ENCODE measurements around the gene HOXB13. TPM values are rescaled to one million over a fixed set of nuclear protein-coding genes. Genes with fewer than 3 reads are reported as not detected.

The HOXB13 gene
- polyA plus RNA-seq, 1 of the 3 experiments (the other 2 are of a cell fraction) = not detected

DNA sequence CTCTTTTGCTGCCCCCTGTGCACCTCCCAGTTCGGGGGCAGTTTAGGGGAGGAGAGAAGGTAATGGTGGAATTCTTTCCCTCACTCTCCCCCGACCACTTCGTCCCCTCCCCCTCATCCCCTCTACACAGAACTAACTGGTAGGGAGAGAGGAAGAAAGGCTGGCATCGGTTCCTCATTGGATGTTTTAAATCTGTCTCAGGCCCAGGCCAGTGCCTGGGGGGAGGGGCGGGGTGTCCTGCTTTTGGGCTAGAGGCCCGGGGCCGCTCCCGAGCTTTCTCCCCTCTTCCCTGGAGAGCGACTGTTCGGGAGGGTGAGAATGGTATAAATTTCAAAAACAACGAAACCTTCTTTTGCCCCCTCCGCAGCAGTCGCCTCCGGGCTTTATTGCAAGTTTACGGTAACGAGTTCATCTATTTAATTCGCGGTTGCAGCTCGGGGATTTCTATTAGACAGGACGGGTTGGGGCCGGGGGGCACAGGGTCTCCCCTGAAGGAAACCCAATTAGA is 5.6 kb downstream of the HOXB13 start, which contains the start of gene PRAC2:
Gene PRAC2 (plus strand): TSS at position 271 of the 508 bp plus-strand sequence. CDS start 1,226 bp downstream, outside the sequence.
- Histone ChIP-seq H3K9me2 (no peaks in the 10 kb centered on the region), H4K20me1 (ENCODE audit: insufficient read depth) (peaks cover 5% of the 10 kb centered on the region; the same call in 1 of the 2 replicates), H3K36me3 (replicated peaks in 1 of 2; ENCODE audit: control insufficient read depth in 1 of 2, insufficient read depth in 2 of 2, low read length in 1 of 2) (no peaks in the 10 kb centered on the region), H3K4me2 (no peak within 1 kb of the TSS), H3K27ac (ENCODE audit: low read depth in 2 of 2, low read length in 1 of 2) (no peak within 1 kb of the TSS), H3K9ac (no peak within 1 kb of the TSS), H3K27me3 (ENCODE audit: insufficient read depth) (peaks cover 100% of the 10 kb centered on the region), H3K79me2 (ENCODE audit: insufficient read depth) (no peaks in the 10 kb centered on the region), H2AFZ (ENCODE audit: low read depth) (no peak within 1 kb of the TSS), H3K4me1 (ENCODE audit: control insufficient read depth in 1 of 2, insufficient read depth in 2 of 2, low read depth in 1 of 2, low read length in 1 of 2) (no peaks in the 10 kb centered on the region), H3K9me3 (no peaks in the 10 kb centered on the region), H3K4me3 (ENCODE audit: low read depth in 2 of 2, low read length in 1 of 2) (no peak within 1 kb of the TSS), H3F3A (replicated peaks; ENCODE audit: insufficient read depth) (no peaks in the 10 kb centered on the region)
- CTCF ChIA-PET = interaction anchor here (0.7 to 13.9 kb wide), 23 partner anchors 8 to 499 kb away, joined by 3 to 328 read pairs (median 18); partner anchors contain the start of gene TTLL6
- DNase-seq = no peak
- TF ChIP-seq RAD21 (IDR thresholded peaks at IDR 0.05; ENCODE audit: low read length) (no peak), NFIC (IDR thresholded peaks at IDR 0.05; ENCODE audit: borderline replicate concordance) (no peak), GATA2 (CRISPR knock-in tag; IDR thresholded peaks at IDR 0.05) (no peak), TAF1 (IDR thresholded peaks at IDR 0.05; ENCODE audit: borderline replicate concordance, low read depth, low read length) (no peak), POLR2AphosphoS5 (IDR thresholded peaks at IDR 0.05; ENCODE audit: low read depth, low read length) (no peak)
- TF ChIP-seq, protein P1, sequence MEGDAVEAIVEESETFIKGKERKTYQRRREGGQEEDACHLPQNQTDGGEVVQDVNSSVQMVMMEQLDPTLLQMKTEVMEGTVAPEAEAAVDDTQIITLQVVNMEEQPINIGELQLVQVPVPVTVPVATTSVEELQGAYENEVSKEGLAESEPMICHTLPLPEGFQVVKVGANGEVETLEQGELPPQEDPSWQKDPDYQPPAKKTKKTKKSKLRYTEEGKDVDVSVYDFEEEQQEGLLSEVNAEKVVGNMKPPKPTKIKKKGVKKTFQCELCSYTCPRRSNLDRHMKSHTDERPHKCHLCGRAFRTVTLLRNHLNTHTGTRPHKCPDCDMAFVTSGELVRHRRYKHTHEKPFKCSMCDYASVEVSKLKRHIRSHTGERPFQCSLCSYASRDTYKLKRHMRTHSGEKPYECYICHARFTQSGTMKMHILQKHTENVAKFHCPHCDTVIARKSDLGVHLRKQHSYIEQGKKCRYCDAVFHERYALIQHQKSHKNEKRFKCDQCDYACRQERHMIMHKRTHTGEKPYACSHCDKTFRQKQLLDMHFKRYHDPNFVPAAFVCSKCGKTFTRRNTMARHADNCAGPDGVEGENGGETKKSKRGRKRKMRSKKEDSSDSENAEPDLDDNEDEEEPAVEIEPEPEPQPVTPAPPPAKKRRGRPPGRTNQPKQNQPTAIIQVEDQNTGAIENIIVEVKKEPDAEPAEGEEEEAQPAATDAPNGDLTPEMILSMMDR (IDR thresholded peaks at IDR 0.05) = no peak
- POLR2A ChIA-PET = no interaction called here
- WGBS (ENCODE audit: low lambda C conversion rate) = 16% methylated on average over 21 of the region's 21 CpGs

DNA sequence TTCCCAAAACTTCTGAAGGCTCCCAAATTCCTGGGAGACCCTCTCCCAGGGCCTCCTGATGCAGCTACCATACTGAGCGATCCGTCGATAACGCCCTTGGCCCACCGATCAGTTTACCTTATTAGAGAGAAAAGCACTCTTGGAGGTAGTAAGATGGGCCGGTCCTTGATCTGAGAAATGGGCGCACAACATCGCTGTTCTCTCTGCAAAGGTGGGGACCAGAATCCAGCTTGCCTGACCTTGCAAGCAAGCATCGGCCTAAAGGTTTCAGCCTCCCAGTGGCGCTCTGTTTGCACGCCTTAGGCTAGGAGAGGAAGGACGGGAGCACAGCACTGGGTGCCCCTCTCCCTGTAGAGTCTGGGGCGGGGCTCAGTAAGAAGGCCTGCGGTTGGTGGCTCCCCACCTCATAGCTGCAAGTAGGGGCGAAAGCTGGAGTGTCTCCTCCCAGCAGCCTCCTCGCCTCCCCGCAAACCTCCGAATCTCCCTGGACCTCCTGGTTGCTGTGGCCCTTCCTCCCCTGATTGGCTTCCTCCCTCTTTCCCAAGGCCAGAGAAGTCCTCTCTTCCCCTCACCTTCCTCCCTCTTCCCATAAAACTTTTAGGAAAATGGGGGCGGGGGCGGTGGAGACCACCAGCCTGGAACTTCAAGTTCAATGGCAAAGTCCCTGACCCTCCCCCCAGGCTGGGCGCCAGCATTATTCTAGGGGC is 6.2 kb downstream of the HOXB13 start, which contains the start of gene PRAC1:
Gene PRAC1 (minus strand): TSS at position 318 of the 707 bp plus-strand sequence. CDS start 126 bp downstream, at position 192.
- Histone ChIP-seq H3K36me3 (replicated peaks in 1 of 2; ENCODE audit: control insufficient read depth in 1 of 2, insufficient read depth in 2 of 2, low read length in 1 of 2) (no peaks in the 10 kb centered on the region), H3K79me2 (ENCODE audit: insufficient read depth) (no peaks in the 10 kb centered on the region), H3K4me1 (ENCODE audit: control insufficient read depth in 1 of 2, insufficient read depth in 2 of 2, low read depth in 1 of 2, low read length in 1 of 2) (no peaks in the 10 kb centered on the region), H4K20me1 (ENCODE audit: insufficient read depth) (peaks cover 5% of the 10 kb centered on the region; the same call in 1 of the 2 replicates), H2AFZ (ENCODE audit: low read depth) (no peak within 1 kb of the TSS), H3F3A (replicated peaks; ENCODE audit: insufficient read depth) (no peaks in the 10 kb centered on the region), H3K4me3 (ENCODE audit: low read depth in 2 of 2, low read length in 1 of 2) (no peak within 1 kb of the TSS), H3K4me2 (no peak within 1 kb of the TSS), H3K9me2 (no peaks in the 10 kb centered on the region), H3K9ac (no peak within 1 kb of the TSS), H3K9me3 (no peaks in the 10 kb centered on the region), H3K27ac (ENCODE audit: low read depth in 2 of 2, low read length in 1 of 2) (no peak within 1 kb of the TSS), H3K27me3 (ENCODE audit: insufficient read depth) (peaks cover 100% of the 10 kb centered on the region)
- no peak for DNase-seq
- WGBS (ENCODE audit: low lambda C conversion rate) = 33% methylated on average over 20 of the region's 21 CpGs
- ChIA-PET POLR2A (no interaction called here), CTCF (interaction anchor here (1.2 to 13.9 kb wide), 12 partner anchors 11 to 371 kb away, joined by 3 to 328 read pairs (median 20); partner anchors contain the start of gene TTLL6)
- TF ChIP-seq EZH2phosphoT487 (IDR thresholded peaks at IDR 0.05; ENCODE audit: borderline replicate concordance, low read depth) (peak; percentile 83; the same call in 1 of the 2 replicates), EP300 (IDR thresholded peaks at IDR 0.05; ENCODE audit: borderline replicate concordance in 1 of 2, low read depth in 1 of 2, low read length in 1 of 2) (no peak)

All from SK-N-SH (cell line).